ENCODE data around the gene HOXD11. TPM values are rescaled to one million over a fixed set of nuclear protein-coding genes. Genes with fewer than 3 reads are reported as not detected.

Gene HOXD11
- total RNA-seq, 1 experiment from 2014 or later = 107 TPM

DNA sequence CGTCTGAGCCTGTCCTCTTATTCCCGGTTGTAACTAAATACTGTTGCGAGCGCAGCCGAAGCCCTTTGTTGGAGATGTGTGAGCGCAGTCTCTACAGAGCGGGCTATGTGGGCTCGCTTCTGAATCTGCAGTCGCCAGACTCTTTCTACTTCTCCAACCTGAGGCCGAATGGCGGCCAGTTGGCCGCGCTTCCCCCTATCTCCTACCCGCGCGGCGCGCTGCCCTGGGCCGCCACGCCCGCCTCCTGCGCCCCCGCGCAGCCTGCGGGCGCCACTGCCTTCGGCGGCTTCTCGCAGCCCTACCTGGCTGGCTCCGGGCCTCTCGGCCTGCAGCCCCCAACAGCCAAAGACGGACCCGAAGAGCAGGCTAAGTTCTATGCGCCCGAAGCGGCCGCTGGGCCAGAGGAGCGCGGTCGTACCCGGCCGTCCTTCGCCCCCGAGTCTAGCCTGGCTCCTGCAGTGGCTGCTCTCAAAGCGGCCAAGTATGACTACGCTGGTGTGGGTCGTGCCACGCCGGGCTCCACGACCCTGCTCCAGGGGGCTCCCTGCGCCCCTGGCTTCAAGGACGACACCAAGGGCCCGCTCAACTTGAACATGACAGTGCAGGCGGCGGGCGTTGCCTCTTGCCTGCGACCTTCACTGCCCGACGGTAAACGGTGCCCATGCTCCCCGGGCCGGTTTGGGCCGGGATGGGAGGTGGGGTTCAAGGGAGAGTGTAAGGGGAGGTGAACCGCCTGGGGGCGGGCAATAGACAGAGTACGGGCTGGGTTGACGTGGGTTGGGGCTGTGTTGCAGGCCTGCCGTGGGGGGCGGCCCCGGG, 7.1 kb upstream of the HOXD11 start, which contains the start of gene HOXD12:
Gene HOXD12 (plus strand): TSS at position 68 of the 819 bp plus-strand sequence. CDS start 7 bp downstream, at position 75.
- CTCF ChIA-PET = no interaction called here

DNA sequence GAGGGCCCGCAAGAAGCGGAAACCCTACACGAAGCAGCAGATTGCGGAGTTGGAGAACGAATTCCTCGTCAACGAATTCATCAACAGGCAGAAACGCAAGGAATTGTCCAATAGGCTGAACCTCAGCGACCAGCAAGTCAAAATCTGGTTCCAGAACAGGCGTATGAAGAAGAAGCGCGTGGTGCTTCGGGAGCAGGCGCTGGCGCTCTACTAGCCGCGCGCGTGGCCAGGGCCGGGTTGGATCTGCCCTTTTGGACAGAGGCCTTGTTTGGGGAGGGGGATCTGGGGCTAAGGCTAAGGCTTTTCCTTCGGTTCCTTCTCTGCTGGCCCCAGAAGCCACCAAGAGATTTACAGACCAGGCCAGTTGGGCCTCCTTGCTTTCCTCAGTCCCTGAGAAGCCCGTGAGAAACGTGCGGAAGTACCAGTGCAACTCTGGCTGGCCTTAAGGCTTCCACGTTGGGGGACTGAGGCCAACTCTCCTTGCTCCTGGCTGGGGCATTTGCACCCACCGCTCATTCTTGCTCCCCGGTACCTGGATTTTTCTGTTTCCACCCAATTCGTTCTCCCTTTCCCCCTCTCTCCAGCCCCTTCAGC, 6.4 kb upstream of the HOXD11 start:
- TF ChIP-seq EZH2 (IDR thresholded peaks at IDR 0.05; ENCODE audit: borderline replicate concordance, low read depth, low read length, poor library complexity, severe bottlenecking) = no peak
- TF ChIP-seq, protein P1, sequence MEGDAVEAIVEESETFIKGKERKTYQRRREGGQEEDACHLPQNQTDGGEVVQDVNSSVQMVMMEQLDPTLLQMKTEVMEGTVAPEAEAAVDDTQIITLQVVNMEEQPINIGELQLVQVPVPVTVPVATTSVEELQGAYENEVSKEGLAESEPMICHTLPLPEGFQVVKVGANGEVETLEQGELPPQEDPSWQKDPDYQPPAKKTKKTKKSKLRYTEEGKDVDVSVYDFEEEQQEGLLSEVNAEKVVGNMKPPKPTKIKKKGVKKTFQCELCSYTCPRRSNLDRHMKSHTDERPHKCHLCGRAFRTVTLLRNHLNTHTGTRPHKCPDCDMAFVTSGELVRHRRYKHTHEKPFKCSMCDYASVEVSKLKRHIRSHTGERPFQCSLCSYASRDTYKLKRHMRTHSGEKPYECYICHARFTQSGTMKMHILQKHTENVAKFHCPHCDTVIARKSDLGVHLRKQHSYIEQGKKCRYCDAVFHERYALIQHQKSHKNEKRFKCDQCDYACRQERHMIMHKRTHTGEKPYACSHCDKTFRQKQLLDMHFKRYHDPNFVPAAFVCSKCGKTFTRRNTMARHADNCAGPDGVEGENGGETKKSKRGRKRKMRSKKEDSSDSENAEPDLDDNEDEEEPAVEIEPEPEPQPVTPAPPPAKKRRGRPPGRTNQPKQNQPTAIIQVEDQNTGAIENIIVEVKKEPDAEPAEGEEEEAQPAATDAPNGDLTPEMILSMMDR (conservative IDR thresholded peaks at IDR 0.05; ENCODE audit: low read depth, low read length) = no peak
- BruUV-seq (replicated peaks) = no TSS peak

More for the DNA sequence above, 7.1 kb upstream of the HOXD11 start, which contains the start of gene HOXD12:
- no TSS peak for BruUV-seq (replicated peaks)
- POLR2A ChIA-PET (ENCODE audit: low non-redundant PET) = no interaction called here
- H3K9me3 ChIP-seq (ENCODE audit: low read depth, low read length, poor library complexity, severe bottlenecking) = no peaks in the 10 kb centered on the region
- H3K27ac ChIP-seq (ENCODE audit: low read depth, low read length, poor library complexity, severe bottlenecking) = no peak within 1 kb of the TSS
- no peaks in the 10 kb centered on the region for H3K27me3 ChIP-seq (replicated peaks; ENCODE audit: insufficient read depth, low read depth, low read length, poor library complexity)
- no peak for DNase-seq (ENCODE audit: low spot score)
- H3K4me3 ChIP-seq (ENCODE audit: low read depth, low read length, poor library complexity, severe bottlenecking) = no peak within 1 kb of the TSS
- intact Hi-C loops (cut with micrococcal nuclease; ENCODE audit: unreplicated experiment) = loop anchor here (5.0 to 10.0 kb wide), 3 partner anchors 1068 to 1398 kb away; partner anchors contain the start of gene CHN1
- peaks cover 1% of the 10 kb centered on the region for H3K36me3 ChIP-seq (ENCODE audit: insufficient read depth, low read length, poor library complexity, severe bottlenecking)
- TF ChIP-seq, protein P1 (conservative IDR thresholded peaks at IDR 0.05; ENCODE audit: low read depth, low read length) = no peak
- TF ChIP-seq EZH2 (IDR thresholded peaks at IDR 0.05; ENCODE audit: borderline replicate concordance, low read depth, low read length, poor library complexity, severe bottlenecking) = no peak
- H3K4me1 ChIP-seq (ENCODE audit: insufficient read depth, low read length, poor library complexity, severe bottlenecking) = peaks cover 49% of the 10 kb centered on the region

DNA sequence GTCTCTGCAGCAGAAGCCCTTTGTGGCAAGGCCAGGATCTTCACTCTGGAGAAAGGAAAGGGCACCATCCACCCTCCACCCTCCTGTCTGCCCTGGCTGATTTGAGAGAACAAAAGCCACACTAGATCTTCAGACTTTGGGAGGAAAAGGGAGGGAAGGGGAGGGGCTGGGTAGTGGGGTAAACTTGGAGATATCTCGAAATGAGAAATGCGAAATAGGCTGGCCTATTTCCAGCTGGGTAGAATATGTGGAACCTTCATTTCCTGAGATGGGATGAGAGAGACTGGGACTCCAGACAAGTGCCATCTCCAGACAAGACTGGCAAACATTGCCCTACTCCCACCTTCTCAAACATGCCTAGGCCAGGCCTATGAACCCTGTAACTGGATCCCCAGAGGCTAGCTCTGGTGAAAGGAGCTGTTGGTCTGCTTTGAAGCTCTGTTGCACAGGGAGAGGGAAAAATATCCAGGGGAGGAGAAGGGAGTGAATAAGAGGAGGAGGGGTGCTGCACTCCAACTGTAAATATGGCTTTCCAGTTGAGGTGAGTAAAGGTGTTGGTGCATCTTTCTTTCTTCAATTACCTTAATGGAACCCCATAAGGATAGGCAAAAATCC, 5.8 kb upstream of the HOXD11 start:
- ChIA-PET CTCF (no interaction called here), POLR2A (ENCODE audit: low non-redundant PET) (interaction anchor here (0.6 kb wide), 1 partner anchor 489 kb away, joined by 23 read pairs; no protein-coding TSS in a partner anchor)
- H3K4me1 ChIP-seq (ENCODE audit: insufficient read depth, low read length, poor library complexity, severe bottlenecking) = peaks cover 35% of the 10 kb centered on the region
- no TSS peak for BruUV-seq (replicated peaks)
- intact Hi-C loops (cut with micrococcal nuclease; ENCODE audit: unreplicated experiment) = no loop called here
- no peak for TF ChIP-seq EZH2 (IDR thresholded peaks at IDR 0.05; ENCODE audit: borderline replicate concordance, low read depth, low read length, poor library complexity, severe bottlenecking)
- TF ChIP-seq, protein P1 (conservative IDR thresholded peaks at IDR 0.05; ENCODE audit: low read depth, low read length) = no peak
- peak overlapping the region; percentile 32 for H3K27ac ChIP-seq (ENCODE audit: low read depth, low read length, poor library complexity, severe bottlenecking)
- H3K4me3 ChIP-seq (ENCODE audit: low read depth, low read length, poor library complexity, severe bottlenecking) = no peak overlapping the region
- peak; percentile 55 for DNase-seq (ENCODE audit: low spot score)
- H3K9me3 ChIP-seq (ENCODE audit: low read depth, low read length, poor library complexity, severe bottlenecking) = no peaks in the 10 kb centered on the region
- H3K27me3 ChIP-seq (replicated peaks; ENCODE audit: insufficient read depth, low read depth, low read length, poor library complexity) = no peaks in the 10 kb centered on the region
- H3K36me3 ChIP-seq (ENCODE audit: insufficient read depth, low read length, poor library complexity, severe bottlenecking) = no peaks in the 10 kb centered on the region

More for the DNA sequence above, 6.4 kb upstream of the HOXD11 start:
- Histone ChIP-seq H3K27ac (ENCODE audit: low read depth, low read length, poor library complexity, severe bottlenecking) (no peak overlapping the region), H3K4me1 (ENCODE audit: insufficient read depth, low read length, poor library complexity, severe bottlenecking) (peaks cover 42% of the 10 kb centered on the region), H3K9me3 (ENCODE audit: low read depth, low read length, poor library complexity, severe bottlenecking) (no peaks in the 10 kb centered on the region), H3K27me3 (replicated peaks; ENCODE audit: insufficient read depth, low read depth, low read length, poor library complexity) (no peaks in the 10 kb centered on the region), H3K4me3 (ENCODE audit: low read depth, low read length, poor library complexity, severe bottlenecking) (no peak overlapping the region), H3K36me3 (ENCODE audit: insufficient read depth, low read length, poor library complexity, severe bottlenecking) (no peaks in the 10 kb centered on the region)
- no peak for DNase-seq (ENCODE audit: low spot score)
- ChIA-PET CTCF (no interaction called here), POLR2A (ENCODE audit: low non-redundant PET) (no interaction called here)
- intact Hi-C loops (cut with micrococcal nuclease; ENCODE audit: unreplicated experiment) = no loop called here
